OCI-LY7 (cell line): ENCODE measurements around the gene WFS1. TPM values are rescaled to one million over a fixed set of nuclear protein-coding genes. Genes with fewer than 3 reads are reported as not detected.

Experiments
- BruUV-seq: library from RNA; stranded (reverse); fragments of 400-500 nt; replicated peaks from 2 replicates; lab custom pipeline; 2021; lab: Mats Ljungman, UMichigan
- CTCF ChIA-PET: fragments of 300-600 bp; sonication (Branson Sonifier 250); formaldehyde crosslinking; loops from one replicate; lab custom pipeline; 2022; ENCODE audit warnings: antibody characterized with exemption; ENCODE audit not compliant: unreplicated experiment; lab: Charles Lee
- POLR2A ChIA-PET: fragments of 300-600 bp; sonication (Branson Sonifier 250); formaldehyde crosslinking; loops from one replicate; lab custom pipeline; 2022; ENCODE audit warnings: antibody characterized with exemption; lab: Charles Lee
- DNase-seq: peaks from one replicate; pipeline ENCODE4 v3.0.0-alpha.2; 2015; ENCODE audit warnings: low spot score
- H2AFZ ChIP-seq: fragments of 200-600 bp; sonication (generic), shearing (Covaris generic); 2 replicates; pipeline ENCODE4 v1.6.1; 2014; ENCODE audit warnings: mild to moderate bottlenecking, antibody characterized with exemption, low read length, moderate library complexity
- H3K27ac ChIP-seq: fragments of 200-600 bp; sonication (generic); 2 replicates; pipeline ENCODE4 v1.5.1; 2014; ENCODE audit warnings: mixed run types, low read depth, mild to moderate bottlenecking, moderate library complexity, low read length, inconsistent platforms; ENCODE audit not compliant: poor library complexity, severe bottlenecking
- H3K36me3 ChIP-seq: fragments of 200-600 bp; sonication (generic); 2 replicates; pipeline ENCODE4 v1.6.1; 2014; ENCODE audit warnings: mild to moderate bottlenecking, antibody characterized with exemption, low read length, moderate library complexity, mixed read lengths; ENCODE audit not compliant: insufficient read depth
- H3K4me1 ChIP-seq: fragments of 200-600 bp; sonication (generic); 2 replicates; pipeline ENCODE4 v1.5.1; 2014; ENCODE audit warnings: mild to moderate bottlenecking, low read length; ENCODE audit not compliant: insufficient read depth, poor library complexity, severe bottlenecking
- H3K4me2 ChIP-seq: fragments of 200-600 bp; sonication (generic); 2 replicates; pipeline ENCODE4 v1.6.1; 2014; ENCODE audit warnings: mild to moderate bottlenecking, low read length
- H3K4me3 ChIP-seq: fragments of 200-600 bp; sonication (generic); 2 replicates; pipeline ENCODE4 v1.5.1; 2014; ENCODE audit warnings: mild to moderate bottlenecking, low read depth, low read length; ENCODE audit not compliant: poor library complexity, severe bottlenecking
- H3K79me2 ChIP-seq: fragments of 200-600 bp; sonication (generic); 2 replicates; pipeline ENCODE4 v1.6.1; 2016; ENCODE audit warnings: low read depth, mild to moderate bottlenecking, low read length, moderate library complexity, mixed read lengths; ENCODE audit not compliant: insufficient read depth
- H3K9me2 ChIP-seq: fragments of 200-600 bp; sonication (generic); 2 replicates; pipeline ENCODE4 v1.6.1; 2016; ENCODE audit warnings: mild to moderate bottlenecking, low read length, mixed read lengths; ENCODE audit not compliant: insufficient read depth
- H3K9me3 ChIP-seq: fragments of 200-600 bp; sonication (generic); 2 replicates; pipeline ENCODE4 v1.6.1; 2014; ENCODE audit warnings: mild to moderate bottlenecking, mixed run types, low read length, mixed read lengths
- H4K20me1 ChIP-seq: fragments of 200-600 bp; sonication (generic); 2 replicates; pipeline ENCODE4 v1.6.1; 2014; ENCODE audit warnings: mild to moderate bottlenecking, antibody characterized with exemption, low read length, moderate library complexity, mixed read lengths; ENCODE audit not compliant: insufficient read depth
- CTCF ChIP-seq: fragments of 200-600 bp; sonication (generic); conservative IDR thresholded peaks from 2 replicates; pipeline ENCODE4 v1.5.1; 2014; ENCODE audit warnings: mild to moderate bottlenecking, antibody characterized with exemption, low read length, moderate library complexity, mixed read lengths
- EZH2phosphoT487 ChIP-seq: fragments of 200-600 bp; sonication (generic); IDR thresholded peaks from 2 replicates; pipeline ENCODE4 v1.6.1; 2018; ENCODE audit warnings: low read depth, borderline replicate concordance, mild to moderate bottlenecking, mixed run types, antibody characterized with exemption, low read length, moderate library complexity, mixed read lengths
- intact Hi-C: fragments of 100-400 bp; cut with micrococcal nuclease; formaldehyde crosslinking; loops from one replicate; pipeline ENCODE4 v1.10.0; 2022; ENCODE audit not compliant: unreplicated experiment
- total RNA-seq, 2 experiments: library from RNA; depleted of rRNA in 1 of 2; stranded (reverse); fragments of >200 nt in 1 of 2; shearing (Covaris generic) in 1 of 2; gene quantifications; 2 replicates each; pipeline ENCODE4 v1.2.3, GENCODE V29; 2014 to 2022

The WFS1 gene
- total RNA-seq, 2 experiments from 2014 or later: 6.1 to 14.5 TPM

- Histone ChIP-seq H3K27ac (no peak overlapping the region), H4K20me1 (no peaks in the 10 kb centered on the region), H3K4me3 (no peak overlapping the region), H2AFZ (no peak overlapping the region), H3K9me2 (no peaks in the 10 kb centered on the region), H3K36me3 (no peaks in the 10 kb centered on the region), H3K9me3 (no peaks in the 10 kb centered on the region), H3K4me2 (no peak overlapping the region), H3K4me1 (peaks cover under 1% of the 10 kb centered on the region), H3K79me2 (no peaks in the 10 kb centered on the region)
- intact Hi-C loops: loop anchor here (5.0 kb wide), 1 partner anchor 295 kb away; no protein-coding TSS in a partner anchor
- BruUV-seq: no TSS peak
- CTCF ChIA-PET: no interaction called here
- POLR2A ChIA-PET: no interaction called here
- no peak for DNase-seq
- no peak for TF ChIP-seq EZH2phosphoT487
- TF ChIP-seq CTCF: no peak
These were observed 17.6 kb upstream of the WFS1 start for GRCh38 chr4:6252051-6252450.

- no peaks in the 10 kb centered on the region for H3K36me3 ChIP-seq
- H3K27ac ChIP-seq: no peak overlapping the region
- peaks cover 7% of the 10 kb centered on the region for H3K4me1 ChIP-seq
- ChIA-PET CTCF (no interaction called here), POLR2A (no interaction called here)
- BruUV-seq: no TSS peak
- no peak overlapping the region for H2AFZ ChIP-seq
- no peak overlapping the region for H3K4me2 ChIP-seq
- H3K4me3 ChIP-seq: no peak overlapping the region
- H3K9me3 ChIP-seq: no peaks in the 10 kb centered on the region
- TF ChIP-seq CTCF (no peak), EZH2phosphoT487 (no peak)
- intact Hi-C loops: loop anchor here (5.0 kb wide), 1 partner anchor 294 kb away; no protein-coding TSS in a partner anchor
- DNase-seq: no peak
- no peaks in the 10 kb centered on the region for H4K20me1 ChIP-seq
- H3K9me2 ChIP-seq: no peaks in the 10 kb centered on the region
- H3K79me2 ChIP-seq: no peaks in the 10 kb centered on the region
These were observed 16.5 kb upstream of the WFS1 start for GRCh38 chr4:6253111-6253510.

DNA sequence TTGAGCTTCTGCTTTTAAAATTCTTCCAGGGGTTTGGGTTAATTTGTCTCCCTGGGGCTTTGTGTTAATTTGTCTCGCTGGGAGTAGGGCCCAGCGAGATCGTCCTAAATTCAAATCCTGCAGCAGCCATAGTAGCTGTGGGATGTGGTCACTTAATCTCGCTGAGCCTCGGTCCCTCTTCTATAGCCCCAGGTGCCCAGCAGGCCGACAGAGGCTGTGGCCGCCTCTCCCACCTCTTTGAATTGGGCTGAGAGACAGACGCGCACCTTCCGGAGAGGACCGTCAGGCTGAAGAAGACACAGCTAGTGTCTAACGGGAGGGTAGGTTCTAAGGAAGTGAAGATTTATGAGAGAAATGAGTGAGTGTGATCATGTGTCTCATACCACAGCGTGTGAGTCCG, 15.7 kb upstream of the WFS1 start:
- H3K4me1 ChIP-seq: peaks cover 15% of the 10 kb centered on the region
- H3K4me3 ChIP-seq: no peak overlapping the region
- ChIA-PET CTCF (interaction anchor here (0.6 kb wide), 1 partner anchor 73 kb away, joined by 3 read pairs; no protein-coding TSS in a partner anchor), POLR2A (no interaction called here)
- H4K20me1 ChIP-seq: no peaks in the 10 kb centered on the region
- intact Hi-C loops: loop anchor here (5.0 kb wide), 1 partner anchor 293 kb away; no protein-coding TSS in a partner anchor
- no peak for DNase-seq
- H2AFZ ChIP-seq: no peak overlapping the region
- no peaks in the 10 kb centered on the region for H3K79me2 ChIP-seq
- H3K9me2 ChIP-seq: no peaks in the 10 kb centered on the region
- H3K36me3 ChIP-seq: no peaks in the 10 kb centered on the region
- H3K4me2 ChIP-seq: no peak overlapping the region
- TF ChIP-seq EZH2phosphoT487 (no peak), CTCF (no peak)
- no peaks in the 10 kb centered on the region for H3K9me3 ChIP-seq
- no peak overlapping the region for H3K27ac ChIP-seq
- no TSS peak for BruUV-seq
